ENCODE results near the gene TTC9B. TPM values are rescaled to one million over a fixed set of nuclear protein-coding genes. Genes with fewer than 3 reads are reported as not detected.

TTC9B gene
- total and polyA plus RNA-seq, 2 of the 13 experiments (the other 11 are each of a cell fraction or from before 2014, with no cell fraction given): not detected

DNA sequence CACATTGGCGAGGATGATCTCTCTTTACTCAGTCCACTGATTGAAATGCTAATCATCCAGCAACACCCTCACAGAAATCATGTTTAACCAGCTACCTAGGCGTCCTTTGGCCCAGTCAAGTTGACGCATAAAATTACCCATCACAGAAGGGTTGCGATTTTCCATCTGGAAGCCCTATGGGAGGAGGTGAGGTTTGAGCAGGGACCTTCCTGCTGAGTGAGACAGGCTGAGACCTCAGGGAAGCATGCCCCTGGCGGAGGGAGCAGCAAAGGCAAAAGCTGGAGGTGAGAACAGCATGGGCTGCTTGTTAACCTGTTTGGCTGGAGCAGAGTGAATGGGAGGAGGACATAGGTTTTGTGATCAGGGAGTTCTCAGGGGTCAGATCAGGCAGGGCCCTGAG is 7.3 kb downstream of the TTC9B start:
- intact Hi-C loops (cut with micrococcal nuclease; ENCODE audit: unreplicated experiment): no loop called here
- TF ChIP-seq RBFOX2 (IDR thresholded peaks at IDR 0.05; ENCODE audit: low read depth, low read length) (no peak), THAP11 (CRISPR knock-in tag; IDR thresholded peaks at IDR 0.05) (no peak), WIZ (CRISPR knock-in tag; IDR thresholded peaks at IDR 0.05) (no peak), SETDB1 (CRISPR knock-in tag; IDR thresholded peaks at IDR 0.05; ENCODE audit: borderline replicate concordance) (no peak), AHDC1 (CRISPR knock-in tag; IDR thresholded peaks at IDR 0.05; ENCODE audit: borderline replicate concordance) (no peak), ZNF234 (CRISPR knock-in tag; conservative IDR thresholded peaks at IDR 0.05) (no peak), ZNF567 (CRISPR knock-in tag; IDR thresholded peaks at IDR 0.05; ENCODE audit: borderline replicate concordance) (no peak), SOX5 (CRISPR knock-in tag; IDR thresholded peaks at IDR 0.05; ENCODE audit: borderline replicate concordance) (no peak), ZSCAN21 (CRISPR knock-in tag; IDR thresholded peaks at IDR 0.05; ENCODE audit: borderline replicate concordance) (no peak), SMC3 (IDR thresholded peaks at IDR 0.05; ENCODE audit: low read length) (no peak), ZFP41 (CRISPR knock-in tag; IDR thresholded peaks at IDR 0.05; ENCODE audit: borderline replicate concordance) (no peak), ZFP91 (CRISPR knock-in tag; IDR thresholded peaks at IDR 0.05; ENCODE audit: borderline replicate concordance) (no peak)
- TF ChIP-seq, protein P1, sequence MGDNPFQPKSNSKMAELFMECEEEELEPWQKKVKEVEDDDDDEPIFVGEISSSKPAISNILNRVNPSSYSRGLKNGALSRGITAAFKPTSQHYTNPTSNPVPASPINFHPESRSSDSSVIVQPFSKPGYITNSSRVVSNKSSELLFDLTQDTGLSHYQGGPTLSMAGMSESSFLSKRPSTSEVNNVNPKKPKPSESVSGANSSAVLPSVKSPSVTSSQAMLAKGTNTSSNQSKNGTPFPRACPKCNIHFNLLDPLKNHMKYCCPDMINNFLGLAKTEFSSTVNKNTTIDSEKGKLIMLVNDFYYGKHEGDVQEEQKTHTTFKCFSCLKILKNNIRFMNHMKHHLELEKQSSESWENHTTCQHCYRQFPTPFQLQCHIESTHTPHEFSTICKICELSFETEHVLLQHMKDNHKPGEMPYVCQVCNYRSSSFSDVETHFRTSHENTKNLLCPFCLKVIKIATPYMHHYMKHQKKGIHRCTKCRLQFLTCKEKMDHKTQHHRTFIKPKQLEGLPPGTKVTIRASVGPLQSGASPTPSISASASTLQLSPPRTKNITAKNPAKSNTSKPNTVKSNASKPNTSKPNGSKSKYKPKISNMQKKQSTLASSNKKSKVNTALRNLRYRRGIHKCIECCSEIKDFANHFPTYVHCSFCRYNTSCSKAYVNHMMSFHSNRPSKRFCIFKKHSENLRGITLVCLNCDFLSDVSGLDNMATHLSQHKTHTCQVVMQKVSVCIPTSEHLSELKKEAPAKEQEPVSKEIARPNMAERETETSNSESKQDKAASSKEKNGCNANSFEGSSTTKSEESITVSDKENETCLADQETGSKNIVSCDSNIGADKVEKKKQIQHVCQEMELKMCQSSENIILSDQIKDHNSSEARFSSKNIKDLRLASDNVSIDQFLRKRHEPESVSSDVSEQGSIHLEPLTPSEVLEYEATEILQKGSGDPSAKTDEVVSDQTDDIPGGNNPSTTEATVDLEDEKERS (CRISPR knock-in tag; IDR thresholded peaks at IDR 0.05): no peak
- FAIRE-seq: no peak
- Histone ChIP-seq H3K36me3 (replicated peaks in 1 of 2; ENCODE audit: control insufficient read depth in 1 of 2, insufficient read depth in 2 of 2, low read length in 2 of 2) (peaks cover 0 to 2% of the 10 kb centered on the region in 2 experiments; a peak in 1 of 5 replicates), H3K27me3 (ENCODE audit: control insufficient read depth in 1 of 2, insufficient read depth in 2 of 2, low read length in 2 of 2) (no peaks in the 10 kb centered on the region), H3K4me1 (ENCODE audit: insufficient read depth, low read length) (peaks cover 7% of the 10 kb centered on the region), H4K20me1 (ENCODE audit: insufficient read depth, low read length) (no peaks in the 10 kb centered on the region), H2AFZ (ENCODE audit: low read length) (no peak overlapping the region), H3K27ac (ENCODE audit: extremely low read length, insufficient read depth, low read length) (no peak overlapping the region), H3K9me3 (ENCODE audit: low read length) (no peaks in the 10 kb centered on the region), H3K4me3 (replicated peaks in 1 of 3; ENCODE audit: insufficient read depth in 1 of 3, low read depth in 2 of 3, low read length in 3 of 3) (no peak overlapping the region), H3K4me2 (ENCODE audit: low read depth, low read length) (no peak overlapping the region), H3K9ac (ENCODE audit: insufficient read depth, low read depth, low read length) (no peak overlapping the region), H3K79me2 (ENCODE audit: insufficient read depth, low read length) (no peaks in the 10 kb centered on the region)
- ChIA-PET POLR2A (no interaction called here), CTCF (ENCODE audit: low intra/inter-chr PET ratio, low total read pairs) (no interaction called here)
- in situ Hi-C loops (cut with HindIII; ENCODE audit: extremely low pct_ligation_motif_present, low pct_unique_long_range_greater_than_20kb): no loop called here
- 92% methylated on average over 5 of the region's 5 CpGs for WGBS (ENCODE audit: low lambda C conversion rate)
- DNase-seq (ENCODE audit: low spot score): no peak
- BruUV-seq (replicated peaks): no TSS peak
- no peak for ATAC-seq
